ENCODE measurements around the gene SOCS4.
"Not testable (repeated sequence)": the region's sequence is repeated elsewhere in the genome, so short reads cannot be mapped to it uniquely, and the experiment has no call there.

Gene SOCS4

GRCh38 chr14:55057919-55058318 is 30.9 kb downstream of the SOCS4 start:
- no peak overlapping the region for H3K4me3 ChIP-seq (ENCODE audit: insufficient read depth, low read length, poor library complexity, severe bottlenecking)
- H3K36me3 ChIP-seq (ENCODE audit: low read length) = peaks cover 29% of the 10 kb centered on the region; the same call in 1 of the 2 replicates
- no peaks in the 10 kb centered on the region for H3K9me3 ChIP-seq (ENCODE audit: insufficient read depth, low read length)
- H3K4me2 ChIP-seq (ENCODE audit: low read depth, low read length, poor library complexity, severe bottlenecking) = no peak overlapping the region
- H3F3A ChIP-seq (ENCODE audit: insufficient read depth) = peaks cover 3% of the 10 kb centered on the region; the same call in 1 of the 2 replicates
- H3K9me2 ChIP-seq (replicated peaks; ENCODE audit: insufficient read depth, low read length) = no peaks in the 10 kb centered on the region
- no peak for TF ChIP-seq CTCF (IDR thresholded peaks at IDR 0.05; ENCODE audit: insufficient read depth, low read length, poor library complexity, severe bottlenecking)
- TF ChIP-seq EZH2phosphoT487 (conservative IDR thresholded peaks at IDR 0.05; ENCODE audit: low read length) = no peak
- no peak overlapping the region for H3K27ac ChIP-seq (ENCODE audit: low read depth, low read length)
- no peaks in the 10 kb centered on the region for H3K27me3 ChIP-seq (ENCODE audit: low read length)
- peaks cover 100% of the 10 kb centered on the region for H3K79me2 ChIP-seq (ENCODE audit: insufficient read depth, low read length)
- H2AFZ ChIP-seq (ENCODE audit: low read depth, low read length, severe bottlenecking) = no peak overlapping the region
- H4K20me1 ChIP-seq (ENCODE audit: low read depth, low read length) = peaks cover 70% of the 10 kb centered on the region
- H3K9ac ChIP-seq (ENCODE audit: low read length) = no peak overlapping the region

DNA sequence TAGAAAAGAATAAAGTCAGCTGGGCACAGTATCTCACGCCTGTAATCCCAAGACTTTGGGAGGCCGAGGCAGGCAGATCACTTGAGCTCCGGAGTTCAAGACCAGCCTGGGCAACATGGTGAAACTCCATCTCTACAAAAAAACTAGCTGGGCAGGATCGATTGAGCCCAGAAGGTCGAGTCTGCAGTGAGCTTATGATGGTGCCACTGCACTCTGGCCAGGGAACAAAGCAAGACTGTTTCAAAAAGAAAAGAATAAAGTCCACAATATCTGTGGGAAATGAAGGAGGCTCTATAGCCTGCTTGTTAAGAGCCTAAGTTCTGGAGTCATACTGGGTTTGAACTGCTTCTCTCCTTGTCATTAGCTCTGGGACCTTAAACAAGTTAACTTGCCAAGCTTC is 32.3 kb downstream of the SOCS4 start:
- no peak overlapping the region for H3K4me3 ChIP-seq (ENCODE audit: insufficient read depth, low read length, poor library complexity, severe bottlenecking)
- peaks cover 3% of the 10 kb centered on the region; the same call in 1 of the 2 replicates for H3F3A ChIP-seq (ENCODE audit: insufficient read depth)
- H3K27me3 ChIP-seq (ENCODE audit: low read length) = no peaks in the 10 kb centered on the region
- no peak overlapping the region for H3K9ac ChIP-seq (ENCODE audit: low read length)
- no peak overlapping the region for H3K27ac ChIP-seq (ENCODE audit: low read depth, low read length)
- no peak overlapping the region for H2AFZ ChIP-seq (ENCODE audit: low read depth, low read length, severe bottlenecking)
- peaks cover 59% of the 10 kb centered on the region for H4K20me1 ChIP-seq (ENCODE audit: low read depth, low read length)
- H3K36me3 ChIP-seq (ENCODE audit: low read length) = peaks cover 29% of the 10 kb centered on the region; the same call in 1 of the 2 replicates
- peaks cover 89% of the 10 kb centered on the region for H3K79me2 ChIP-seq (ENCODE audit: insufficient read depth, low read length)
- no peaks in the 10 kb centered on the region for H3K9me3 ChIP-seq (ENCODE audit: insufficient read depth, low read length)
- TF ChIP-seq EZH2phosphoT487 (conservative IDR thresholded peaks at IDR 0.05; ENCODE audit: low read length) = no peak
- H3K9me2 ChIP-seq (replicated peaks; ENCODE audit: insufficient read depth, low read length) = no peaks in the 10 kb centered on the region
- H3K4me2 ChIP-seq (ENCODE audit: low read depth, low read length, poor library complexity, severe bottlenecking) = no peak overlapping the region

- Histone ChIP-seq H3K9ac (ENCODE audit: low read length) (no peak overlapping the region), H3K4me3 (ENCODE audit: insufficient read depth, low read length, poor library complexity, severe bottlenecking) (no peak overlapping the region), H3K27me3 (ENCODE audit: low read length) (no peaks in the 10 kb centered on the region), H4K20me1 (ENCODE audit: low read depth, low read length) (peaks cover 34% of the 10 kb centered on the region), H3K9me3 (ENCODE audit: insufficient read depth, low read length) (no peaks in the 10 kb centered on the region), H3F3A (ENCODE audit: insufficient read depth) (peaks cover 17% of the 10 kb centered on the region), H3K36me3 (ENCODE audit: low read length) (peaks cover 37% of the 10 kb centered on the region), H2AFZ (ENCODE audit: low read depth, low read length, severe bottlenecking) (no peak overlapping the region), H3K9me2 (replicated peaks; ENCODE audit: insufficient read depth, low read length) (no peaks in the 10 kb centered on the region), H3K27ac (ENCODE audit: low read depth, low read length) (no peak overlapping the region), H3K79me2 (ENCODE audit: insufficient read depth, low read length) (peaks cover 55% of the 10 kb centered on the region), H3K4me2 (ENCODE audit: low read depth, low read length, poor library complexity, severe bottlenecking) (no peak overlapping the region)
- TF ChIP-seq CTCF (IDR thresholded peaks at IDR 0.05; ENCODE audit: insufficient read depth, low read length, poor library complexity, severe bottlenecking) (no peak), EZH2phosphoT487 (conservative IDR thresholded peaks at IDR 0.05; ENCODE audit: low read length) (no peak)
Measured at GRCh38 chr14:55062517-55063351, 35.7 kb downstream of the SOCS4 start.

GRCh38 chr14:55064896-55065295 is 37.9 kb downstream of the SOCS4 start:
- Histone ChIP-seq H3K79me2 (ENCODE audit: insufficient read depth, low read length) (peaks cover 33% of the 10 kb centered on the region), H4K20me1 (ENCODE audit: low read depth, low read length) (peaks cover 16% of the 10 kb centered on the region), H3K36me3 (ENCODE audit: low read length) (peaks cover 33% of the 10 kb centered on the region), H3F3A (ENCODE audit: insufficient read depth) (peaks cover 35% of the 10 kb centered on the region)
- not testable (repeated sequence) for H3K27me3 ChIP-seq (ENCODE audit: low read length); H3K9me2 ChIP-seq (replicated peaks; ENCODE audit: insufficient read depth, low read length); H3K9ac ChIP-seq (ENCODE audit: low read length); H3K4me2 ChIP-seq (ENCODE audit: low read depth, low read length, poor library complexity, severe bottlenecking); H2AFZ ChIP-seq (ENCODE audit: low read depth, low read length, severe bottlenecking); H3K4me3 ChIP-seq (ENCODE audit: insufficient read depth, low read length, poor library complexity, severe bottlenecking); H3K9me3 ChIP-seq (ENCODE audit: insufficient read depth, low read length); H3K27ac ChIP-seq (ENCODE audit: low read depth, low read length)

All from SU-DHL-6 (cell line).